DOHH2 (cell line): ENCODE measurements around the gene STK36.

Experiments used
- H3F3A ChIP-seq: fragments of 200-600 bp; sonication (generic), shearing (Covaris generic); 2 replicates; pipeline ENCODE4 v1.6.0; 2016; ENCODE audit warnings: antibody characterized with exemption, mild to moderate bottlenecking; ENCODE audit not compliant: control insufficient read depth, insufficient read depth
- H3K27ac ChIP-seq: fragments of 200-600 bp; sonication (generic); 2 replicates; pipeline ENCODE4 v1.5.1; 2014; ENCODE audit warnings: low read depth, mild to moderate bottlenecking, low read length, moderate library complexity
- H3K27me3 ChIP-seq: fragments of 200-600 bp; sonication (generic); 2 replicates; pipeline ENCODE4 v1.6.1; 2014; ENCODE audit warnings: mild to moderate bottlenecking, low read length, mixed read lengths; ENCODE audit not compliant: control insufficient read depth
- H3K36me3 ChIP-seq: fragments of 200-600 bp; sonication (generic); 2 replicates; pipeline ENCODE4 v1.6.1; 2014; ENCODE audit warnings: mild to moderate bottlenecking, low read length, moderate library complexity, mixed read lengths; ENCODE audit not compliant: control insufficient read depth
- H3K4me1 ChIP-seq: fragments of 200-600 bp; sonication (generic); 2 replicates; pipeline ENCODE4 v1.6.1; 2014; ENCODE audit warnings: mild to moderate bottlenecking, low read length, mixed read lengths; ENCODE audit not compliant: control insufficient read depth
- H3K4me2 ChIP-seq: fragments of 200-600 bp; sonication (generic); 2 replicates; pipeline ENCODE4 v1.6.0; 2014; ENCODE audit warnings: mild to moderate bottlenecking, low read length, moderate library complexity
- H3K4me3 ChIP-seq: fragments of 200-600 bp; sonication (generic); 2 replicates; pipeline ENCODE4 v1.5.1; 2014; ENCODE audit warnings: mild to moderate bottlenecking, low read length, mixed read lengths
- H3K79me2 ChIP-seq: fragments of 200-600 bp; sonication (generic); 2 replicates; pipeline ENCODE4 v1.6.1; 2014; ENCODE audit warnings: mild to moderate bottlenecking, low read length, mixed read lengths; ENCODE audit not compliant: control insufficient read depth
- H3K9me2 ChIP-seq: fragments of 200-600 bp; sonication (generic); replicated peaks from 2 replicates; pipeline ENCODE4 v1.6.1; 2014; ENCODE audit warnings: mild to moderate bottlenecking, low read length, mixed read lengths; ENCODE audit not compliant: control insufficient read depth
- H3K9me3 ChIP-seq: fragments of 200-600 bp; sonication (generic); 2 replicates; pipeline ENCODE4 v1.6.1; 2014; ENCODE audit warnings: antibody characterized with exemption, low read length, mixed read lengths; ENCODE audit not compliant: control insufficient read depth, insufficient read depth
- H4K20me1 ChIP-seq: fragments of 200-600 bp; sonication (generic); 2 replicates; pipeline ENCODE4 v1.6.0; 2014; ENCODE audit warnings: low read depth, mild to moderate bottlenecking, antibody characterized with exemption, low read length, moderate library complexity; ENCODE audit not compliant: control insufficient read depth, insufficient read depth
- CTCF ChIP-seq: fragments of 200-600 bp; sonication (generic); IDR thresholded peaks from one replicate; pipeline ENCODE4 v1.5.1; 2014; ENCODE audit warnings: antibody characterized with exemption, mild to moderate bottlenecking, low read depth, low read length; ENCODE audit not compliant: poor library complexity, severe bottlenecking
- EZH2phosphoT487 ChIP-seq: fragments of 200-600 bp; sonication (generic); IDR thresholded peaks from 2 replicates; pipeline ENCODE4 v1.6.1; 2017; ENCODE audit warnings: borderline replicate concordance, mild to moderate bottlenecking, antibody characterized with exemption, low read length, moderate library complexity, mixed read lengths

Gene STK36

GRCh38 chr2:218655751-218656150 is 16.1 kb upstream of the STK36 start:
- Histone ChIP-seq H3K9me3 (no peaks in the 10 kb centered on the region), H3K4me2 (no peak overlapping the region), H3K9me2 (no peaks in the 10 kb centered on the region), H3F3A (no peaks in the 10 kb centered on the region), H3K27ac (no peak overlapping the region), H3K27me3 (no peaks in the 10 kb centered on the region), H3K79me2 (peaks cover 62% of the 10 kb centered on the region), H4K20me1 (peaks cover 5% of the 10 kb centered on the region; the same call in 1 of the 2 replicates), H3K36me3 (peaks cover 75% of the 10 kb centered on the region), H3K4me3 (no peak overlapping the region), H3K4me1 (peaks cover 17% of the 10 kb centered on the region)
- TF ChIP-seq CTCF (no peak), EZH2phosphoT487 (no peak)

- H3K9me3 ChIP-seq = no peaks in the 10 kb centered on the region
- peaks cover 78% of the 10 kb centered on the region for H3K36me3 ChIP-seq
Observed at GRCh38 chr2:218658671-218659257, 13.1 kb upstream of the STK36 start.

GRCh38 chr2:218659258-218659987 is 12.5 kb upstream of the STK36 start, which contains the start of the genes BCS1L and ZNF142:
Gene BCS1L, plus strand, starts transcription at chr2:218659683. Its CDS starts 1,305 bp downstream, at chr2:218660988.
Gene ZNF142, minus strand, starts transcription at chr2:218659623. Its CDS starts 3,194 bp downstream, at chr2:218656429.
- Histone ChIP-seq H3K4me3 (peak within 1 kb of the TSS; percentile 80), H3K36me3 (peaks cover 78% of the 10 kb centered on the region), H3K9me3 (no peaks in the 10 kb centered on the region), H3K79me2 (peaks cover 64% of the 10 kb centered on the region), H4K20me1 (peaks cover 5% of the 10 kb centered on the region; the same call in 1 of the 2 replicates), H3F3A (no peaks in the 10 kb centered on the region), H3K4me1 (peaks cover 20% of the 10 kb centered on the region), H3K27me3 (no peaks in the 10 kb centered on the region), H3K27ac (peak within 1 kb of the TSS; percentile 58), H3K4me2 (peak within 1 kb of the TSS; percentile 67), H3K9me2 (no peaks in the 10 kb centered on the region)
- no peak for TF ChIP-seq EZH2phosphoT487
- no peak for TF ChIP-seq CTCF

More at GRCh38 chr2:218658671-218659257, 13.1 kb upstream of the STK36 start:
- H3K79me2 ChIP-seq = peaks cover 69% of the 10 kb centered on the region
- peak overlapping the region; percentile 80 for H3K4me3 ChIP-seq
- H4K20me1 ChIP-seq = peaks cover 5% of the 10 kb centered on the region; the same call in 1 of the 2 replicates
- H3K4me2 ChIP-seq = peak overlapping the region; percentile 67
- H3K4me1 ChIP-seq = peaks cover 20% of the 10 kb centered on the region
- no peaks in the 10 kb centered on the region for H3K27me3 ChIP-seq
- no peak for TF ChIP-seq EZH2phosphoT487
- TF ChIP-seq CTCF = peak; percentile 66
- peak overlapping the region; percentile 58 for H3K27ac ChIP-seq
- H3F3A ChIP-seq = no peaks in the 10 kb centered on the region
- H3K9me2 ChIP-seq = no peaks in the 10 kb centered on the region
